ENCODE data around the gene ZNF579.

Gene ZNF579

GRCh38 chr19:55602104-55603001, 21.7 kb upstream of the ZNF579 start:
- no peak for ATAC-seq
- H3K9me3 Mint-ChIP-seq = no peaks in the 10 kb centered on the region
- H3K36me3 Mint-ChIP-seq = peaks cover 59% of the 10 kb centered on the region
- peak overlapping the region; percentile 88 for H3K4me3 Mint-ChIP-seq
- peaks cover 54% of the 10 kb centered on the region for H3K4me1 Mint-ChIP-seq
- DNase-seq (ENCODE audit: low spot score in 2 of 2) = no peak
- no peak overlapping the region for H3K27ac Mint-ChIP-seq

- Mint-ChIP-seq H3K4me1 (peaks cover 41% of the 10 kb centered on the region), H3K27ac (peak overlapping the region; percentile 79), H3K36me3 (peaks cover 55% of the 10 kb centered on the region), H3K9me3 (no peaks in the 10 kb centered on the region), H3K4me3 (peak overlapping the region; percentile 88)
- ATAC-seq = no peak
- no peak for DNase-seq (ENCODE audit: low spot score in 2 of 2)
These were observed 20.4 kb upstream of the ZNF579 start for GRCh38 chr19:55601084-55601483.

GRCh38 chr19:55600662-55601028, 20.0 kb upstream of the ZNF579 start:
- DNase-seq (ENCODE audit: low spot score in 2 of 2) (no peak), ATAC-seq (no peak)
- Mint-ChIP-seq H3K27ac (peak overlapping the region; percentile 79), H3K9me3 (no peaks in the 10 kb centered on the region), H3K4me3 (peak overlapping the region; percentile 88), H3K4me1 (peaks cover 37% of the 10 kb centered on the region), H3K36me3 (peaks cover 54% of the 10 kb centered on the region)

- DNase-seq (ENCODE audit: low spot score in 2 of 2) (peak; percentile 78 to 95), ATAC-seq (peak; percentile 71)
- Mint-ChIP-seq H3K9me3 (no peaks in the 10 kb centered on the region), H3K4me3 (peak within 1 kb of the TSS; percentile 88), H3K4me1 (peaks cover 37% of the 10 kb centered on the region), H3K36me3 (peaks cover 59% of the 10 kb centered on the region), H3K27ac (peak within 1 kb of the TSS; percentile 98)
These were observed 19.4 kb upstream of the ZNF579 start, which contains the start of gene ZNF524 for GRCh38 chr19:55599842-55600661. Gene ZNF524 (plus strand): TSS chr19:55600288. CDS start chr19:55602113, 1,825 bp downstream.

GRCh38 chr19:55599468-55599841, 18.8 kb upstream of the ZNF579 start, which contains the start of gene FIZ1:
Gene FIZ1 (minus strand): TSS chr19:55599517. CDS start chr19:55597865, 1,652 bp downstream.
- peak within 1 kb of the TSS; percentile 88 for H3K4me3 Mint-ChIP-seq
- H3K9me3 Mint-ChIP-seq = no peaks in the 10 kb centered on the region
- peaks cover 61% of the 10 kb centered on the region for H3K36me3 Mint-ChIP-seq
- H3K4me1 Mint-ChIP-seq = peaks cover 32% of the 10 kb centered on the region
- ATAC-seq = peak; percentile 83
- DNase-seq (ENCODE audit: low spot score in 2 of 2) = peak; percentile 89 to 98
- H3K27ac Mint-ChIP-seq = peak within 1 kb of the TSS; percentile 98

GRCh38 chr19:55598719-55599467, 18.2 kb upstream of the ZNF579 start:
- peak; percentile 95 to 99 for DNase-seq (ENCODE audit: low spot score in 2 of 2)
- peaks cover 28% of the 10 kb centered on the region for H3K4me1 Mint-ChIP-seq
- peak overlapping the region; percentile 88 for H3K4me3 Mint-ChIP-seq
- no peaks in the 10 kb centered on the region for H3K9me3 Mint-ChIP-seq
- ATAC-seq = peak; percentile 74
- H3K27ac Mint-ChIP-seq = peak overlapping the region; percentile 98
- peaks cover 64% of the 10 kb centered on the region for H3K36me3 Mint-ChIP-seq

- H3K36me3 Mint-ChIP-seq = peaks cover 70% of the 10 kb centered on the region
- H3K27ac Mint-ChIP-seq = peak overlapping the region; percentile 32
- H3K9me3 Mint-ChIP-seq = no peaks in the 10 kb centered on the region
- no peak for ATAC-seq
- no peak for DNase-seq (ENCODE audit: low spot score in 2 of 2)
- no peak overlapping the region for H3K4me3 Mint-ChIP-seq
- H3K4me1 Mint-ChIP-seq = peaks cover 22% of the 10 kb centered on the region
These were observed 17.4 kb upstream of the ZNF579 start for GRCh38 chr19:55598034-55598433.

GRCh38 chr19:55597501-55597921, 16.9 kb upstream of the ZNF579 start:
- DNase-seq (ENCODE audit: low spot score in 2 of 2) = no peak
- Mint-ChIP-seq H3K9me3 (no peaks in the 10 kb centered on the region), H3K36me3 (peaks cover 70% of the 10 kb centered on the region), H3K4me3 (no peak overlapping the region), H3K27ac (peak overlapping the region; percentile 32), H3K4me1 (peaks cover 22% of the 10 kb centered on the region)
- ATAC-seq = no peak

- Mint-ChIP-seq H3K36me3 (peaks cover 61% of the 10 kb centered on the region), H3K4me1 (peaks cover 14% of the 10 kb centered on the region), H3K27ac (peak overlapping the region; percentile 18), H3K9me3 (no peaks in the 10 kb centered on the region), H3K4me3 (no peak overlapping the region)
- ATAC-seq (no peak), DNase-seq (ENCODE audit: low spot score in 2 of 2) (no peak)
These were observed 15.7 kb upstream of the ZNF579 start for GRCh38 chr19:55596304-55596703.

- Mint-ChIP-seq H3K4me3 (no peak overlapping the region), H3K4me1 (peaks cover 8% of the 10 kb centered on the region), H3K9me3 (no peaks in the 10 kb centered on the region), H3K36me3 (peaks cover 54% of the 10 kb centered on the region), H3K27ac (no peak overlapping the region)
- ATAC-seq = no peak
- DNase-seq (ENCODE audit: low spot score in 2 of 2) = no peak
These were observed 14.4 kb upstream of the ZNF579 start for GRCh38 chr19:55594996-55595545.

GRCh38 chr19:55593096-55593772, 12.6 kb upstream of the ZNF579 start:
- H3K27ac Mint-ChIP-seq = no peak overlapping the region
- no peak overlapping the region for H3K4me3 Mint-ChIP-seq
- H3K4me1 Mint-ChIP-seq = no peaks in the 10 kb centered on the region
- peaks cover 36% of the 10 kb centered on the region for H3K36me3 Mint-ChIP-seq
- DNase-seq (ENCODE audit: low spot score in 2 of 2) = no peak
- no peaks in the 10 kb centered on the region for H3K9me3 Mint-ChIP-seq
- ATAC-seq = no peak

GRCh38 chr19:55592391-55593090, 11.9 kb upstream of the ZNF579 start:
- Mint-ChIP-seq H3K4me1 (peaks cover under 1% of the 10 kb centered on the region), H3K36me3 (peaks cover 36% of the 10 kb centered on the region), H3K9me3 (no peaks in the 10 kb centered on the region), H3K4me3 (no peak overlapping the region), H3K27ac (no peak overlapping the region)
- ATAC-seq (no peak), DNase-seq (ENCODE audit: low spot score in 2 of 2) (no peak)

- peaks cover 9% of the 10 kb centered on the region for H3K4me1 Mint-ChIP-seq
These were observed 10.9 kb upstream of the ZNF579 start for GRCh38 chr19:55591555-55591954.

GRCh38 chr19:55590617-55591016, 10.0 kb upstream of the ZNF579 start:
- Mint-ChIP-seq H3K9me3 (no peaks in the 10 kb centered on the region), H3K4me1 (peaks cover 18% of the 10 kb centered on the region), H3K36me3 (peaks cover 23% of the 10 kb centered on the region), H3K27ac (no peak overlapping the region), H3K4me3 (no peak overlapping the region)
- DNase-seq (ENCODE audit: low spot score in 2 of 2) = no peak
- ATAC-seq = no peak

More at GRCh38 chr19:55591555-55591954, 10.9 kb upstream of the ZNF579 start:
- DNase-seq (ENCODE audit: low spot score in 2 of 2) = no peak
- no peaks in the 10 kb centered on the region for H3K9me3 Mint-ChIP-seq
- no peak overlapping the region for H3K27ac Mint-ChIP-seq
- H3K36me3 Mint-ChIP-seq = peaks cover 31% of the 10 kb centered on the region
- ATAC-seq = no peak
- no peak overlapping the region for H3K4me3 Mint-ChIP-seq

Measured in stimulated activated effector memory CD8-positive, alpha-beta T cell treated with anti-CD3 and anti-CD28 coated beads, Interleukin-12 subunit alpha, Interleukin-12 subunit beta, amount 100 ng/mL, for 72 hours (primary cell).